Choroid plexus epithelial cell (primary cell): Measurements from ENCODE around the gene SLC25A21.

Source experiments
- DNase-seq: peaks from one replicate; pipeline ENCODE4 v3.0.0-alpha.2; 2010; ENCODE audit warnings: low read depth
- H3K4me3 ChIP-seq: 2 replicates; pipeline ENCODE4 v1.5.1; 2011; ENCODE audit warnings: low read depth, mild to moderate bottlenecking, control low read depth, low read length, moderate library complexity
- TF ChIP-seq, protein P1 (sequence below): conservative IDR thresholded peaks from 2 replicates; pipeline ENCODE4 v1.5.1; 2011; ENCODE audit warnings: low read depth, mild to moderate bottlenecking, control low read depth, inconsistent platforms, low read length, moderate library complexity

Gene SLC25A21

DNA sequence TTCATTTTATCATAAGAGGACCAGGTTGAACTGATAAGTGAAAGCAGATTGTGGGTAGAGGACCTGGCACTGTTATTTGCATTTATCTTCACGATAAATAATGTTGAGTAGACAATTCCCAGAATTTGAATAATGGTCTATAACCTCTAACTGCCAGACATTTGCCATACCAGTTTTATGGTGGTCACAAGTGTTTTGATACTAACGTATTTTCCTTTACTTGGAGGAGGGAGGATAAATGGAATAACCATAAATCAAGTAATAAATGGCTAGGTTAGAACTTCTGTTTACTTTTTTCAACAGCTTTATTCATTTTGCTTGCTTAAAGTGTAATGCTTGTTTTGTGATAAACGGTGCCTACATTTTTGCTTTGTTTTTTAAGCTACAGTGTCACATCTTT, 501.3 kb downstream of the SLC25A21 start:
- no peak overlapping the region for H3K4me3 ChIP-seq
- DNase-seq: no peak
- TF ChIP-seq, protein P1, sequence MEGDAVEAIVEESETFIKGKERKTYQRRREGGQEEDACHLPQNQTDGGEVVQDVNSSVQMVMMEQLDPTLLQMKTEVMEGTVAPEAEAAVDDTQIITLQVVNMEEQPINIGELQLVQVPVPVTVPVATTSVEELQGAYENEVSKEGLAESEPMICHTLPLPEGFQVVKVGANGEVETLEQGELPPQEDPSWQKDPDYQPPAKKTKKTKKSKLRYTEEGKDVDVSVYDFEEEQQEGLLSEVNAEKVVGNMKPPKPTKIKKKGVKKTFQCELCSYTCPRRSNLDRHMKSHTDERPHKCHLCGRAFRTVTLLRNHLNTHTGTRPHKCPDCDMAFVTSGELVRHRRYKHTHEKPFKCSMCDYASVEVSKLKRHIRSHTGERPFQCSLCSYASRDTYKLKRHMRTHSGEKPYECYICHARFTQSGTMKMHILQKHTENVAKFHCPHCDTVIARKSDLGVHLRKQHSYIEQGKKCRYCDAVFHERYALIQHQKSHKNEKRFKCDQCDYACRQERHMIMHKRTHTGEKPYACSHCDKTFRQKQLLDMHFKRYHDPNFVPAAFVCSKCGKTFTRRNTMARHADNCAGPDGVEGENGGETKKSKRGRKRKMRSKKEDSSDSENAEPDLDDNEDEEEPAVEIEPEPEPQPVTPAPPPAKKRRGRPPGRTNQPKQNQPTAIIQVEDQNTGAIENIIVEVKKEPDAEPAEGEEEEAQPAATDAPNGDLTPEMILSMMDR: no peak

DNA sequence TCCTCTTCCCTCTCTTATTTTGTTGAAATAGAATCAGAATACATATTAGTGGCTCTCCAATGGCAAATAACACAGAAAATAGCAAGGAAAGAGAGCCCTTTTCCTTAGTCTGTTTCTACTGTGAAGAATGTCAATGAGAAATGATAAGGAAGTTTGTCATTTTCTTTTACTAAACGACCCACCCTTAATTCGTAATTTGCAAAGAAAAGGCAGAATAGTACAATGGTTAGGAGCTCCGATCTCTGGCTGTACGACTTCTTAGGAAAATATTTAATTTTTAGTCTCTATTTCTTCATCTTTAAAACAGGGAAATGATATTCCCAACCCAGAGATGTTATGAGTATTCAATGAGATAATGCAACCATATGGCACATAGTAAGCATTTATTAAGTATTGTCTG, 504.7 kb downstream of the SLC25A21 start:
- H3K4me3 ChIP-seq: no peak overlapping the region
- DNase-seq: no peak
- TF ChIP-seq, protein P1: no peak

DNA sequence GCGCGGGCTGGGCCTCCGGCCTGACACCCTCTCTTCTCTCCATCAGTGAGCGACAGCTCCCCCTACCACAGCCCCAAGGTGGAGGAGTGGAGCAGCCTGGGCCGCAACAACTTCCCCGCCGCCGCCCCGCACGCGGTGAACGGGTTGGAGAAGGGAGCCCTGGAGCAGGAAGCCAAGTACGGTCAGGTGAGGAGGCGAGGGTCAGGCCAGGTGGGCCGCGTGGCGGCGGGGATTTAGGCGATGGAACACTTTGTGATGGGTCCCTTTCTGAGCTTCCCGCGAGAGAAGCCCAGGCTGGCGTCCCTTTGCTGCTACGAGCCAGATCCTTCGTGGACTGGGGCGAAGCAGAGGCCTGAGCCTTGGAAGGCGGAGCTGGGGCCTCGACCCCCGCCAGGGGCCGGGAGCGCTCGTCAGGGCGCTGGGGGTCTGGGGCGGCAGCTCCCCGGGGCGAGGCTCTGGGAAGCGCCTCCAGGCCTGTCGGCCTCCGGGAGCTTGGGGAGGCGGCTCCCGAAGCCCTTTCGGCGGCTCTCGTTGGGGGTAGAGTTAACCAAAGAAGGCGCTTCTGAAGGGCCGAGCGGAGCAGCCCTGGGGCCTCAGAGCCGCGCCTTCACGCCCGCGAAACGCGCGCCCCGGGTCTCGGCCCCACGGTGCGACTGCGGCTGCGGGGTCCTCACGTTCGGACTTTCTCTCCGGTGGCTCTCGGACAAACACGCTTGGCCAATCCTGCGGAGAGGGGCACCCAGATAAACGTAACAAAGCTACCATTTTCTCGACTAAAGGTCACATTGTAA, 505.8 kb downstream of the SLC25A21 start:
- peak overlapping the region; percentile 20 for H3K4me3 ChIP-seq
- no peak for DNase-seq
- TF ChIP-seq, protein P1: no peak

DNA sequence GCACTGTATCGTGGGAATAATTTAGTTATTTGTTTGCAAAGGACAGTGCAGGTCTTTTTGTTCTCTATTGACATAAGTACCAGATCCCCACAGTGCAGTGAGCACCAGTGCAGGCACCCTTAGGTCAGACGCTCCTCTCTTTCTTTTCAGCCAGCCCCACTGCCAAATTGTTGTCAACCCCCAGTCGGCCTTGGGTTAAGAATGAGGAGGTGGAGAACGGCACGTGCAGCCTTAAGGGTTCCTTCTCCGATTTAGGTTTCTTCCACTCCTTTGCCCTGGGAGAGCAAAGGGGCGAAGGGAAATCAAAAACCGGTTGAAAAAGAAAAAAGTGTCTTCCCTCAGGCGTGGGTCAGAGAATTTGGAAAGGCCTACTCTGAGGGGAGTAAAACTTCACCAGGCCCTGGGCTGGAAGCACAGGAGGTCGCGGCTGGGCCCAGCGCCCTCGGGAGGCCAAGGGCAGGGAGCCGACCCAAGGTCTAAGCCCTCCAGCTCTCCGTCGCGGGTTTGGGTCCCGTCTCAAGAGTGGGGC, 506.5 kb downstream of the SLC25A21 start:
- TF ChIP-seq, protein P1: no peak
- DNase-seq: no peak

DNA sequence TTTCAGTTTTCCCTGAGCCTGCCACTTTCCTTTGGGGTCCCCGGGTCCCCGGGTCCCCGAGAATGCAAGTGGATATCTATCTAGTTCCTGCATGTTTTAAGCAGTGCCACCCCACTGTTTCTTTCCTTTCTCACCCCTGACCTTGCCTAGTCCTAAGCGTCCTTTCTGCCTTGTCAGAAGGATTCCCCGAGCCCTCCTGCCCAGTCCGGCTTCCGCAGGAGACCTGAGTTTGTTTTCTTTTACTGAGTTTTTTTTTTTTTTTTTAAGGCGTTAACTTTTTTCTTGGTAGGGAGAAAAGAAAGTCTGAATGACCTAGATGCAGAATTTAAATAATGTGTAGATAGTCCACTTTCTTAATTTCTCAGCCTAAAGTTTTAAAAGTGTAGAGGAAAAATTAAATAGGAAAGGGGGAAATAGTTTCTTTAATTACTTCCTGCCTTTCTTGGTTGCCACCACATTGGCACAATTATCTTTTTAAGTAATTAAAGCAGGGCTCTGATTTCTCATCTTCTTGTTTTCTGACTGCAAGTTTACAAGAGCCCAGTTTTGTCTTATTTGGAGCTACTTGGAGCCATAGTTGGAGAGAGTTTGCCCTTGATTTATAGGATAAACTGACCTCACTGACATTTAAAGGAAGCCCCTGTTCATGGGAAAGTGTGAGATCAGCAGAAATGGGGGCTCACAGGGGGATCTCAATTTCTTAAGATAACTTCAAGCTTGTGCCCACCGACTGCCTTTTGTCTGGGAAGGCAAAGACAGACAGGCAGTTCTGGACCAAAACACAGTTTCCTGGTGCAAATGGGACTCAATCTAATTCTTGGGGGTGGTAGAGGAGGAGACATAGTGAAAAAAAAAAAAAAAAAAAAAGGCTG, 507.8 kb downstream of the SLC25A21 start:
- TF ChIP-seq, protein P1: no peak
- H3K4me3 ChIP-seq: no peak overlapping the region
- DNase-seq: no peak

More for the DNA sequence above, 506.5 kb downstream of the SLC25A21 start:
- H3K4me3 ChIP-seq: no peak overlapping the region

DNA sequence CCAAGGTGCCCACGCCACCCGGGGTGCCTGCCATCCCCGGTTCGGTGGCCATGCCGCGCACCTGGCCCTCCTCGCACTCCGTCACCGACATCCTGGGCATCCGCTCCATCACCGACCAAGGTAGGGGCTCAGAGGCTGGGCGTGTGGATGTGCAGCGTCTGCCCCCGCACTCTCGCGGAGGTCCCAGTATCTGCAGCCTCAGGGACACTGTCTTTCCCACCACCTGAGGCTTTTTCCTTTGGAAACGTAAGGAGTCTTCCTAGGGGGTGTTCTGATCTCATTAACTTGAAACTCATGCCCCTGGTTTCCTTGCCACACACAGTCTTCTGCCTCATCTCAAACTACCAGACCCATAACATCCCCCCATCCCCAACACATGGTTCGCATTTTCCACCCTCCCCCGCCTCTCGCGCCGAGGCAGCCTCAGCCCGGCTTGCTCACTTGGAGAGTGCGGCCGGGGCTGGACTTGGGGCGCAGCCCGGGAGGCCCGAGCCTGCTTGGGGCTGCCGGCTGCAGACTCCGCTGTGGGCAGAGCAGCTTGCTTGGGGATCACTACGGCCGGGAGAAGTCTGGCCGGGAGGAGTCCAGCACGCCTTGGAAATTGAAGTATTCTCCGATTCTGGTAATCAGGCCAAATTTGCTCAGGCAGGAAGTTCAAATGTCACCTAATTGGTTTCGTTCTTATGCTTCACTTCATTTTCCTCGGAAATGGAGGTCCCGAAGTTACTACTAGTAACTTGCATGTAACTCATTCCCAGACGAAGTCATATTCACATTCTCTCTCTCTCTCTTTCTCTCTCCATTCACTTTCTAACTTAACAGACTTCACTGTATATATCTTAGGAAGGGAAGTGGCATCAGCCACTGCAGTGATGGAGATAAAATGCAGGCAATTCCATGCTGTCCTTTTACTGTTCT, 508.7 kb downstream of the SLC25A21 start:
- TF ChIP-seq, protein P1: no peak
- H3K4me3 ChIP-seq: peak overlapping the region; percentile 32
- DNase-seq: peak; percentile 14
